Erythroblast (primary cell): ENCODE data around the gene ADAT3.

Experiments
- GATA1 ChIP-seq: IDR thresholded peaks from 2 replicates; pipeline ENCODE4 v1.6.1; 2011; ENCODE audit warnings: low read depth, mild to moderate bottlenecking, control low read depth, low read length, moderate library complexity
- POLR2A ChIP-seq: IDR thresholded peaks from 2 replicates; pipeline ENCODE4 v1.6.1; 2011; ENCODE audit warnings: mild to moderate bottlenecking, low read length

DNA sequence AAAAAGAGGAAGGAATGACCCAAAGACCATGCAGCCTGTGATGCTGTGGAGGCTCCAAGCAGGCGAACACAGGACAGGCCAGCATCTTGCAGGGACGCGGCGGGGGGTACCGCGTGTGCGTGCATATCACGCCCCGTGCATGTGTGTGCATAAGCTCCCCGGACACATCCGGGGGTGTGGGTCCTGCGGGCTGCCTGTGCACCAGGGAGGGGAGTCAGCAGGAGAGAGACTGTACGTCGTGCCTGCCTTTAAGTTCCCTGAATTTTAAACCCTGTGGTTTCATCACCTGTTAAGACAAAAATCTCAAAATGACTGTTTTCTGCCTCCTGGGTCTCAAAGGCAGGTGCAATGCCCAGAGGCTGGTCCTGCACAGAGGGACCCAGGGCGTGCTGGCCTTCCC, 16.6 kb downstream of the ADAT3 start:
- TF ChIP-seq POLR2A (no peak), GATA1 (no peak)
